ENCODE data around the gene ADARB2.
"Not testable (repeated sequence)": the region's sequence is repeated elsewhere in the genome, so short reads cannot be mapped to it uniquely, and the experiment has no call there.

Gene ADARB2

DNA sequence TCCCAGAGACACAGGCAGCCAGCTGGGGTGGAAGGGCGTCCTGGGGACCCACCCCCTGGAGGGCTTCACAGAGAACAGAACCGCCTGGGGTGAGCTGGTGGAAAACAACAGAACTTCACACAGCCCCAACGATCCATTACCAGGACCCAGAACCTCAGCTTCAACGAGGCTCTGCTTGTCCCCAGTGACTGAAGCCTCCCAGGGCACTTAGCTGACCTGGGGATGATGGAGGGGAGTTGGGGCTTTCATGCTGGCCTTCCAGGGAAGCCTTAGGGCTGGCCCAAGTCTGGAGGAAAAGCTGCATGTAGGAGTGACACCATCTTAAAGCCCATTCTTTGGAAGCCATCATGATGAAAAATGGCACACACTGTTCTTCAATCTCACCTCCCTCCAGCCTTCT, 381.0 kb downstream of the ADARB2 start:
- Histone ChIP-seq H3K79me2 (ENCODE audit: control insufficient read depth, low read length) (no peaks in the 10 kb centered on the region), H3K27me3 (ENCODE audit: control insufficient read depth, low read length) (peaks cover 9% of the 10 kb centered on the region; the same call in 1 of the 2 replicates), H3K9me2 (replicated peaks; ENCODE audit: control insufficient read depth, low read length) (no peaks in the 10 kb centered on the region), H3K4me3 (ENCODE audit: low read length) (no peak overlapping the region), H3K36me3 (ENCODE audit: control insufficient read depth, low read length) (no peaks in the 10 kb centered on the region), H3K4me2 (ENCODE audit: low read length) (no peak overlapping the region), H4K20me1 (ENCODE audit: control insufficient read depth, insufficient read depth, low read depth, low read length) (no peaks in the 10 kb centered on the region), H3K4me1 (ENCODE audit: control insufficient read depth, low read length) (peaks cover 33% of the 10 kb centered on the region), H3F3A (ENCODE audit: control insufficient read depth, insufficient read depth) (no peaks in the 10 kb centered on the region), H3K27ac (ENCODE audit: low read depth, low read length) (no peak overlapping the region), H3K9me3 (ENCODE audit: control insufficient read depth, insufficient read depth, low read length) (no peaks in the 10 kb centered on the region)
- no peak for TF ChIP-seq EZH2phosphoT487 (IDR thresholded peaks at IDR 0.05; ENCODE audit: borderline replicate concordance, low read length)
- TF ChIP-seq, protein P1, sequence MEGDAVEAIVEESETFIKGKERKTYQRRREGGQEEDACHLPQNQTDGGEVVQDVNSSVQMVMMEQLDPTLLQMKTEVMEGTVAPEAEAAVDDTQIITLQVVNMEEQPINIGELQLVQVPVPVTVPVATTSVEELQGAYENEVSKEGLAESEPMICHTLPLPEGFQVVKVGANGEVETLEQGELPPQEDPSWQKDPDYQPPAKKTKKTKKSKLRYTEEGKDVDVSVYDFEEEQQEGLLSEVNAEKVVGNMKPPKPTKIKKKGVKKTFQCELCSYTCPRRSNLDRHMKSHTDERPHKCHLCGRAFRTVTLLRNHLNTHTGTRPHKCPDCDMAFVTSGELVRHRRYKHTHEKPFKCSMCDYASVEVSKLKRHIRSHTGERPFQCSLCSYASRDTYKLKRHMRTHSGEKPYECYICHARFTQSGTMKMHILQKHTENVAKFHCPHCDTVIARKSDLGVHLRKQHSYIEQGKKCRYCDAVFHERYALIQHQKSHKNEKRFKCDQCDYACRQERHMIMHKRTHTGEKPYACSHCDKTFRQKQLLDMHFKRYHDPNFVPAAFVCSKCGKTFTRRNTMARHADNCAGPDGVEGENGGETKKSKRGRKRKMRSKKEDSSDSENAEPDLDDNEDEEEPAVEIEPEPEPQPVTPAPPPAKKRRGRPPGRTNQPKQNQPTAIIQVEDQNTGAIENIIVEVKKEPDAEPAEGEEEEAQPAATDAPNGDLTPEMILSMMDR (IDR thresholded peaks at IDR 0.05; ENCODE audit: low read depth, low read length, poor library complexity, severe bottlenecking) = no peak

DNA sequence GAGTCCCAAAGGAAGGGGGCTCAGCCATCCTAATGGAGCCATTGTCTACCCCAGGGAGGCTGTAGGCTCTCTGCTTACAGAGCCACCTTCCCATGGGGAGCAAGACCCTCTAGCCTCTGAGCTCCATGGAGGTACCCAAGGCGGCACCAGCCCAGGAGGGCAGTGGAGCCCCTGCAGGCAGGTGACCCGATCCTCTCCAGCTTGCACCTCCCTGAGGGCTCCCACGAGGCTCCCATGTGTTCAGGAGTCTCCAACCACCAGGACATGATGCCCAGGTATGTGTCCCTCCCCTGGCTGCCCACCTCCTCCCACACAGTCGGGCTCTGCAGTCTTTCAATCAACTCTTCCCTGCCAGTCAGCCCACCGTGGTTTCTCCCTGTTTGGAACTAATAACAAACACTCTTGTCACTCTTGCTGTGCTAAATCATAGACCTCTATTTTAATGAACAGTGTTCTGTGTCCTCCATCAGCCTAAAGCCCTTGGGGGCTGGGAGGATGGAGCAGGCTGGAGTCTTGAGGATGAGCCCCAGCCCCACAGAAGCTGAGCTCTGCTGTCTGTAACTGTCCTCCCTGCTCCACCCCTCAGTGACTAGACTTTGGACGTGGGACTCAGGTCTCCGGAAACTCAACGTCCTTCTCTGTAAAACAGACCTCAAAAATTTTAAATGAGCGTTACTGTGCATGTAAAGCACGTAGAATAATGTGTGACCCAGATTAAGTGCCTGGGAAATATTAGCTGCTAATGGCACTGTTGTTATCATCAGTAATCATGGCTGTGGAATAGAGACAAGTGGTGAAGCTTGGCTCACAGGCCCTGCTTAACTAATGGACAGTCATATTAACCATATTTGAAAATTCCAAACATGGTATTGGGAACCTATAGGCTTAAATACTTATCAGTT, 382.3 kb downstream of the ADARB2 start:
- TF ChIP-seq, protein P1 (IDR thresholded peaks at IDR 0.05; ENCODE audit: low read depth, low read length, poor library complexity, severe bottlenecking) = no peak
- no peak for TF ChIP-seq EZH2phosphoT487 (IDR thresholded peaks at IDR 0.05; ENCODE audit: borderline replicate concordance, low read length)
- H3K4me3 ChIP-seq (ENCODE audit: low read length) = no peak overlapping the region
- no peak overlapping the region for H3K4me2 ChIP-seq (ENCODE audit: low read length)
- H3K4me1 ChIP-seq (ENCODE audit: control insufficient read depth, low read length) = peaks cover 26% of the 10 kb centered on the region
- H3F3A ChIP-seq (ENCODE audit: control insufficient read depth, insufficient read depth) = no peaks in the 10 kb centered on the region
- H4K20me1 ChIP-seq (ENCODE audit: control insufficient read depth, insufficient read depth, low read depth, low read length) = no peaks in the 10 kb centered on the region
- H3K9me3 ChIP-seq (ENCODE audit: control insufficient read depth, insufficient read depth, low read length) = no peaks in the 10 kb centered on the region
- H3K27ac ChIP-seq (ENCODE audit: low read depth, low read length) = no peak overlapping the region
- no peaks in the 10 kb centered on the region for H3K9me2 ChIP-seq (replicated peaks; ENCODE audit: control insufficient read depth, low read length)
- no peaks in the 10 kb centered on the region for H3K36me3 ChIP-seq (ENCODE audit: control insufficient read depth, low read length)
- no peaks in the 10 kb centered on the region for H3K79me2 ChIP-seq (ENCODE audit: control insufficient read depth, low read length)
- H3K27me3 ChIP-seq (ENCODE audit: control insufficient read depth, low read length) = peaks cover 9% of the 10 kb centered on the region; the same call in 1 of the 2 replicates

DNA sequence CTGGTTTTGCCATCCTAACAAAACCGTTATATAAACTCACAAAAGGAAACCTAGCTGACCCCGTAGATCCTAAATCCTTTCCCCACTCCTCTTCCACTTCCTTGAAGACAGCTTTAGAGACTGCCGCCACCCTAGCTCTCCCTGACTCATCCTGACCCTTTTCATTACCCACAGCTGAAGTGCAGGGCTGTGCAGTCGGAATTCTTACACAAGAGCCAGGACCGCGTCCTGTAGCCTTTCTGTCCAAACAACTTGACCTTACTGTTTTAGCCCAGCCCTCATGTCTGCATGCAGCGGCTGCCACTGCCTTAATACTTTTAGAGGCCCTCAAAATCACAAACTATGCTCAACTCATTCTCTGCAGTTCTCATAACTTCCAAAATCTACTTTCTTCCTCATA, 385.0 kb downstream of the ADARB2 start:
- H4K20me1 ChIP-seq (ENCODE audit: control insufficient read depth, insufficient read depth, low read depth, low read length); H3K9me2 ChIP-seq (replicated peaks; ENCODE audit: control insufficient read depth, low read length); H3K4me3 ChIP-seq (ENCODE audit: low read length); H3K79me2 ChIP-seq (ENCODE audit: control insufficient read depth, low read length); H3K36me3 ChIP-seq (ENCODE audit: control insufficient read depth, low read length); H3K4me1 ChIP-seq (ENCODE audit: control insufficient read depth, low read length); H3K27me3 ChIP-seq (ENCODE audit: control insufficient read depth, low read length); H3K27ac ChIP-seq (ENCODE audit: low read depth, low read length); H3K4me2 ChIP-seq (ENCODE audit: low read length); H3K9me3 ChIP-seq (ENCODE audit: control insufficient read depth, insufficient read depth, low read length); H3F3A ChIP-seq (ENCODE audit: control insufficient read depth, insufficient read depth): not testable (repeated sequence)

DNA sequence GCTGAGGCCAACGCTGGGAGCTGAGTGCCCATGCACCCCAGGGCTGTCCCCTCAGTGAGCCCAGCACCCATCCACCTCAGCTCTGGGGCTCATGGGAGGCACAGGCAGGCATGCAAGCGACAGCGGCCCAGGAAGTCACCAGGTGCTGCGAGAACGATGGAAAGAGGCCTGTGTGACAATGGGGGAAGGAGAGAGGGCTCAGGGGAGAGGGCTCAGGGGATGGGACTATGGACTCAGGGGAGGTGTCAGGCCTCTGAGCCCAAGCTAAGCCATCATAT, 388.6 kb downstream of the ADARB2 start:
- TF ChIP-seq EZH2phosphoT487 (IDR thresholded peaks at IDR 0.05; ENCODE audit: borderline replicate concordance, low read length) = no peak
- TF ChIP-seq, protein P1 (IDR thresholded peaks at IDR 0.05; ENCODE audit: low read depth, low read length, poor library complexity, severe bottlenecking) = no peak

More for the DNA sequence above, 388.6 kb downstream of the ADARB2 start:
- no peaks in the 10 kb centered on the region for H3K36me3 ChIP-seq (ENCODE audit: control insufficient read depth, low read length)
- H3K9me2 ChIP-seq (replicated peaks; ENCODE audit: control insufficient read depth, low read length) = no peaks in the 10 kb centered on the region
- H3K4me1 ChIP-seq (ENCODE audit: control insufficient read depth, low read length) = no peaks in the 10 kb centered on the region
- no peaks in the 10 kb centered on the region for H3F3A ChIP-seq (ENCODE audit: control insufficient read depth, insufficient read depth)
- no peak overlapping the region for H3K4me2 ChIP-seq (ENCODE audit: low read length)
- no peaks in the 10 kb centered on the region for H3K9me3 ChIP-seq (ENCODE audit: control insufficient read depth, insufficient read depth, low read length)
- 0 out of 2 replicates have a peak, but pooled peaks cover 3% of the 10 kb centered on the region for H3K27me3 ChIP-seq (ENCODE audit: control insufficient read depth, low read length)
- no peak overlapping the region for H3K27ac ChIP-seq (ENCODE audit: low read depth, low read length)
- no peaks in the 10 kb centered on the region for H3K79me2 ChIP-seq (ENCODE audit: control insufficient read depth, low read length)
- H3K4me3 ChIP-seq (ENCODE audit: low read length) = no peak overlapping the region
- no peaks in the 10 kb centered on the region for H4K20me1 ChIP-seq (ENCODE audit: control insufficient read depth, insufficient read depth, low read depth, low read length)

Measured in DOHH2 (cell line).